Small intestine (tissue), 7 donors: ENCODE data around the gene KLK11. TPM values are rescaled to one million over a fixed set of nuclear protein-coding genes. Genes with fewer than 3 reads are reported as not detected.
"Not testable (repeated sequence)": the region's sequence is repeated elsewhere in the genome, so short reads cannot be mapped to it uniquely, and the experiment has no call there.

Experiments
- DNase-seq, 2 donors: peaks; one replicate each; pipeline versions ENCODE4 v3.0.0 to v3.0.0-alpha.2; 2013
- FAIRE-seq: peaks from 2 replicates; lab custom pipeline; 2012; peaks lifted over from hg19 to GRCh38; lab: Jason Lieb, UNC
- H3K27ac ChIP-seq, 3 donors: one replicate each; pipeline ENCODE4 v1.5.1; 2013; ENCODE audit warnings: low read length in 2 of 3, mild to moderate bottlenecking in 2 of 3, control low read depth in 1 of 3, inconsistent platforms in 1 of 3, low read depth in 1 of 3, moderate library complexity in 1 of 3
- H3K27me3 ChIP-seq, 3 donors: one replicate each; pipeline ENCODE4 v1.6.1; 2013; ENCODE audit warnings: low read length in 3 of 3, inconsistent platforms in 1 of 3; ENCODE audit not compliant: control insufficient read depth in 3 of 3, insufficient read depth in 3 of 3
- H3K36me3 ChIP-seq, 3 donors: one replicate each; pipeline ENCODE4 v1.6.1; 2013; ENCODE audit warnings: low read length in 3 of 3, inconsistent platforms in 1 of 3, low read depth in 1 of 3, mild to moderate bottlenecking in 1 of 3, moderate library complexity in 1 of 3; ENCODE audit not compliant: control insufficient read depth in 3 of 3, insufficient read depth in 2 of 3
- H3K4me1 ChIP-seq, 3 donors: one replicate each; pipeline ENCODE4 v1.6.1; 2013; ENCODE audit warnings: low read length in 2 of 3, inconsistent platforms in 1 of 3, low read depth in 1 of 3, mild to moderate bottlenecking in 1 of 3, moderate library complexity in 1 of 3; ENCODE audit not compliant: control insufficient read depth in 3 of 3, insufficient read depth in 2 of 3
- H3K4me3 ChIP-seq, 3 donors: one replicate each; pipeline ENCODE4 v1.5.1; 2013; ENCODE audit warnings: low read length in 3 of 3, control low read depth in 1 of 3, inconsistent platforms in 1 of 3, low read depth in 1 of 3, mild to moderate bottlenecking in 1 of 3, moderate library complexity in 1 of 3
- H3K9me3 ChIP-seq, 2 donors: one replicate each; pipeline ENCODE4 v1.6.1; 2013; ENCODE audit warnings: low read depth in 1 of 2, low read length in 1 of 2; ENCODE audit not compliant: control insufficient read depth in 2 of 2, insufficient read depth in 1 of 2
- WGBS, 3 donors: extraction: QIAGEN DNeasy Blood & Tissue Kit; methylation state at CpG; one replicate each; pipeline ENCODE4 v1.1.7; 2013; 5-methylcytosine and 5-hydroxymethylcytosine counted together
- polyA plus RNA-seq, 4 donors: library from polyadenylated mRNA; stranded (reverse) in 3 of 4; unstranded in 1 of 4; fragments of 200-250 nt in 3 of 4; fragments of 120-200 nt in 1 of 4; gene quantifications; one replicate each; pipeline versions ENCODE4 v1.2.1 to v1.2.3, GENCODE V29; 2013
- donor health status: healthy with polysubstance abuse.
- donor health status: control.
- donor health status: control.
- donor health status: Bipolar disorder and iron deficiency.
- donor health status: healthy.

Gene KLK11
- polyA plus RNA-seq, 4 donors, result 0.67 to 1.4 (median 0.90) TPM

GRCh38 chr19:50998686-50999085 lies 27.7 kb downstream of the KLK11 start:
- H3K27ac ChIP-seq, result no peak overlapping the region
- peaks cover 0 to 11% (median 9%) of the 10 kb centered on the region in 3 donors for H3K27me3 ChIP-seq
- H3K36me3 ChIP-seq, result no peaks in the 10 kb centered on the region
- H3K4me3 ChIP-seq, result no peak overlapping the region
- no peaks in the 10 kb centered on the region for H3K4me1 ChIP-seq
- WGBS, 3 donors, result 30 to 67% (median 49%) methylated on average over 4 of the region's 4 CpGs
- no peak for FAIRE-seq
- peaks cover 0 to 3% of the 10 kb centered on the region in 2 donors for H3K9me3 ChIP-seq
- no peak for DNase-seq

- WGBS, 3 donors, result 58 to 65% (median 60%) methylated on average over 5 of the region's 5 CpGs
- Histone ChIP-seq H3K4me1 (no peaks in the 10 kb centered on the region), H3K4me3 (no peak overlapping the region), H3K9me3 (peaks cover 0 to 3% of the 10 kb centered on the region in 2 donors), H3K27ac (no peak overlapping the region), H3K27me3 (peaks cover 0 to 11% (median 9%) of the 10 kb centered on the region in 3 donors), H3K36me3 (no peaks in the 10 kb centered on the region)
- FAIRE-seq, result no peak
- DNase-seq, result no peak
These were observed 28.4 kb downstream of the KLK11 start for GRCh38 chr19:50998061-50998460.

GRCh38 chr19:50994129-50994528 lies 32.3 kb downstream of the KLK11 start:
- Histone ChIP-seq H3K27ac (no peak overlapping the region), H3K4me1 (no peaks in the 10 kb centered on the region), H3K27me3 (no peaks in the 10 kb centered on the region), H3K9me3 (no peaks in the 10 kb centered on the region), H3K4me3 (no peak overlapping the region), H3K36me3 (no peaks in the 10 kb centered on the region)
- DNase-seq (no peak), FAIRE-seq (no peak)
- WGBS, 3 donors, result 50 to 69% (median 65%) methylated on average over 2 of the region's 2 CpGs

GRCh38 chr19:50992666-50993035 lies 33.8 kb downstream of the KLK11 start:
- FAIRE-seq (no peak), DNase-seq (no peak)
- H3K27ac ChIP-seq, result no peak overlapping the region
- no peaks in the 10 kb centered on the region for H3K27me3 ChIP-seq
- no peaks in the 10 kb centered on the region for H3K4me1 ChIP-seq
- H3K9me3 ChIP-seq, result no peaks in the 10 kb centered on the region
- WGBS, 3 donors, result 49 to 66% (median 56%) methylated on average over 2 of the region's 2 CpGs
- no peak overlapping the region for H3K4me3 ChIP-seq
- H3K36me3 ChIP-seq, result no peaks in the 10 kb centered on the region

GRCh38 chr19:50984416-50984815 lies 42.0 kb downstream of the KLK11 start:
- not testable (repeated sequence) for H3K4me3 ChIP-seq, H3K27ac ChIP-seq, H3K36me3 ChIP-seq, H3K27me3 ChIP-seq, DNase-seq, FAIRE-seq, H3K4me1 ChIP-seq, H3K9me3 ChIP-seq
- WGBS, 3 donors, result 82 to 86% (median 83%) methylated on average over 14 of the region's 14 CpGs

GRCh38 chr19:50983625-50984292 lies 42.7 kb downstream of the KLK11 start, which contains the start of gene KLK7:
TSS of gene KLK7 (minus strand) at chr19:50983917. CDS start at chr19:50982399, 1,518 bp downstream.
- Histone ChIP-seq H3K36me3 (no peaks in the 10 kb centered on the region), H3K9me3 (no peaks in the 10 kb centered on the region), H3K27ac (no peak within 1 kb of the TSS), H3K27me3 (peaks cover 0 to 5% (median 3%) of the 10 kb centered on the region in 3 donors), H3K4me1 (no peaks in the 10 kb centered on the region), H3K4me3 (no peak within 1 kb of the TSS)
- FAIRE-seq (no peak), DNase-seq (no peak)
- WGBS, 3 donors, result 19 to 25% (median 20%) methylated on average over 28 of the region's 28 CpGs

GRCh38 chr19:50982186-50982585 lies 44.2 kb downstream of the KLK11 start:
- Histone ChIP-seq H3K4me3 (no peak overlapping the region), H3K4me1 (no peaks in the 10 kb centered on the region), H3K27ac (no peak overlapping the region), H3K27me3 (peaks cover 0 to 7% (median 2%) of the 10 kb centered on the region in 3 donors), H3K9me3 (no peaks in the 10 kb centered on the region), H3K36me3 (no peaks in the 10 kb centered on the region)
- no peak for FAIRE-seq
- DNase-seq, result no peak
- 71 to 87% (median 74%) methylated on average over 4 of the region's 4 CpGs for WGBS, 3 donors

GRCh38 chr19:50981587-50982146 lies 44.7 kb downstream of the KLK11 start:
- DNase-seq, result no peak
- H3K27me3 ChIP-seq, result peaks cover 0 to 7% (median 2%) of the 10 kb centered on the region in 3 donors
- WGBS, 3 donors, result 46 to 65% (median 60%) methylated on average over 11 of the region's 11 CpGs
- no peak overlapping the region for H3K4me3 ChIP-seq
- no peaks in the 10 kb centered on the region for H3K4me1 ChIP-seq
- H3K9me3 ChIP-seq, result no peaks in the 10 kb centered on the region
- H3K27ac ChIP-seq, result no peak overlapping the region
- FAIRE-seq, result no peak
- no peaks in the 10 kb centered on the region for H3K36me3 ChIP-seq
